ENCODE results near the gene IFIT1. TPM values are rescaled to one million over a fixed set of nuclear protein-coding genes. Genes with fewer than 3 reads are reported as not detected.
"Not testable (repeated sequence)": the region's sequence is repeated elsewhere in the genome, so short reads cannot be mapped to it uniquely, and the experiment has no call there.

The IFIT1 gene
- total RNA-seq, 1 experiment from 2014 or later, result 3.4 TPM

DNA sequence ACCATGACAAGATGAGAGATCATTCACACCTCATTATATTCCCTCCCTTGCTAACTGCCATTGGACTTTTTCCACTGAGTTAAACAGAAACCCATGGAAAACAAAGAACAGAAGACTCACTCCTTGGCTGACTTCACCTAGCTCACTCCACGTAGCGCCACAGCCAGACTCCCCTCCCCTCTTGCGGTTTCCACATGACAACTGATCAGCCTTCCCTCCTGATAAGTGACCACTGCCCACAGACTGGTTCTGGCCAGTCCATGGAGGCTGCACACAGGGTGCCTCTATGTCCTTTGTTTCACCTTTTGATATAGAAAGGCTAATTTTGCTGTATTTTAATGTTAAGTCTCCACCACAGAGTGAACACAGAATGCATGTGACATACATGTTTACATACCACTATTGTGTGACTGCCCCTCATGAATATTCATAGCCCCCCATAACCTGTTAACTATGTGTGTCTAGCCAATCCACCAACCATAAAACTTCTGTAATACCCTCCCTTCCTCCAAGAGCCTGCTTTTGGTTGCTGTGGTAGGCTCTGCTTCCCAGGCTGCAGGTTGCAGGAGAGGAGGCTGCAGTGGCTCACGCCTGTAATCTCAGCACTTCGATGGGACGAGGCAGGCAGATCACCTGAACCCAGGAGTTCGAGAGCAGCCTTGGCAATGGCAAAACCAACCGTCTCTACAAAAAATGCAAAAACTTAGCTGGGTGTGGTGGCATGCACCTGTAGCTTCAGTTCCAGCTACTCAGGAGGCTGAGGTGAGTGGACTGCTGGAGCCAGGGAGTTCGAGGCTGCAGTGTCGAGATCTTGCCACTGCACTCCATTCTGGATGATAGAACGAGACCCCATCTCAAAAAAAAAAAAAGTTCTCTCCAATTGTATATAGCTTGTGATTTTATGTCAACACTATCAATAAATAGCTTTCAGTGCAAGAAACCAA, 12.0 kb downstream of the IFIT1 start:
- Histone ChIP-seq H3K9me2 (ENCODE audit: insufficient read depth) (no peaks in the 10 kb centered on the region), H3K9me3 (ENCODE audit: insufficient read depth, low read depth) (no peaks in the 10 kb centered on the region), H3K4me2 (no peak overlapping the region), H2AFZ (no peak overlapping the region), H3K79me2 (ENCODE audit: low read depth) (no peaks in the 10 kb centered on the region), H3K27me3 (ENCODE audit: insufficient read depth, low read depth) (no peaks in the 10 kb centered on the region), H4K20me1 (ENCODE audit: insufficient read depth) (no peaks in the 10 kb centered on the region), H3F3A (ENCODE audit: insufficient read depth, low read depth) (no peaks in the 10 kb centered on the region), H3K36me3 (ENCODE audit: low read depth) (no peaks in the 10 kb centered on the region), H3K27ac (no peak overlapping the region), H3K4me1 (replicated peaks; ENCODE audit: insufficient read depth) (no peaks in the 10 kb centered on the region), H3K4me3 (no peak overlapping the region)
- TF ChIP-seq EZH2 (IDR thresholded peaks at IDR 0.05; ENCODE audit: low read depth), result no peak
- TF ChIP-seq, protein P1, sequence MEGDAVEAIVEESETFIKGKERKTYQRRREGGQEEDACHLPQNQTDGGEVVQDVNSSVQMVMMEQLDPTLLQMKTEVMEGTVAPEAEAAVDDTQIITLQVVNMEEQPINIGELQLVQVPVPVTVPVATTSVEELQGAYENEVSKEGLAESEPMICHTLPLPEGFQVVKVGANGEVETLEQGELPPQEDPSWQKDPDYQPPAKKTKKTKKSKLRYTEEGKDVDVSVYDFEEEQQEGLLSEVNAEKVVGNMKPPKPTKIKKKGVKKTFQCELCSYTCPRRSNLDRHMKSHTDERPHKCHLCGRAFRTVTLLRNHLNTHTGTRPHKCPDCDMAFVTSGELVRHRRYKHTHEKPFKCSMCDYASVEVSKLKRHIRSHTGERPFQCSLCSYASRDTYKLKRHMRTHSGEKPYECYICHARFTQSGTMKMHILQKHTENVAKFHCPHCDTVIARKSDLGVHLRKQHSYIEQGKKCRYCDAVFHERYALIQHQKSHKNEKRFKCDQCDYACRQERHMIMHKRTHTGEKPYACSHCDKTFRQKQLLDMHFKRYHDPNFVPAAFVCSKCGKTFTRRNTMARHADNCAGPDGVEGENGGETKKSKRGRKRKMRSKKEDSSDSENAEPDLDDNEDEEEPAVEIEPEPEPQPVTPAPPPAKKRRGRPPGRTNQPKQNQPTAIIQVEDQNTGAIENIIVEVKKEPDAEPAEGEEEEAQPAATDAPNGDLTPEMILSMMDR (conservative IDR thresholded peaks at IDR 0.05), result no peak
- ChIA-PET CTCF (no interaction called here), POLR2A (ENCODE audit: unreplicated experiment) (no interaction called here)
- no TSS peak for BruUV-seq (replicated peaks)
- no peak for DNase-seq
- intact Hi-C loops (cut with micrococcal nuclease; ENCODE audit: unreplicated experiment), result no loop called here

DNA sequence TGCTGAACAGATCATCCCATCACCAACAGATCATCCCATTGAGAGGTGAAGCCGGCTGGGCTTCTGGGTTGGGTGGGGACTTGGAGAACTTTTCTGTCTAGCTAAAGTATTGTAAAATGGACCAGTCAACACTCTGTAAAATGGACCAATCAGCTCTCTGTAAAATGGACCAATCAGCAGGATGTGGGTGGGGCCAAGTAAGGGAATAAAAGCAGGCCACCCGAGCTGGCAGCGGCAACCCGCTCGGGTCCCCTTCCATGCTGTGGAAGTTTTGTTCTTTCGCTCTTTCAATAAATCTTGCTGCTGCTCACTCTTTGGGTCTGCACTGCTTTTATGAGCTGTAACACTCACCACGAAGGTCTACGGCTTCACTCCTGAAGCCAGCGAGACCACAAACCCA, 13.8 kb downstream of the IFIT1 start:
- H3K9me3 ChIP-seq (ENCODE audit: insufficient read depth, low read depth); H3K4me1 ChIP-seq (replicated peaks; ENCODE audit: insufficient read depth); intact Hi-C loops (cut with micrococcal nuclease; ENCODE audit: unreplicated experiment); POLR2A ChIA-PET (ENCODE audit: unreplicated experiment); H3K4me3 ChIP-seq; H3F3A ChIP-seq (ENCODE audit: insufficient read depth, low read depth); BruUV-seq (replicated peaks); H4K20me1 ChIP-seq (ENCODE audit: insufficient read depth); H3K27ac ChIP-seq; H3K4me2 ChIP-seq; H3K9me2 ChIP-seq (ENCODE audit: insufficient read depth); H2AFZ ChIP-seq; CTCF ChIA-PET; H3K36me3 ChIP-seq (ENCODE audit: low read depth); H3K79me2 ChIP-seq (ENCODE audit: low read depth); DNase-seq; H3K27me3 ChIP-seq (ENCODE audit: insufficient read depth, low read depth): not testable (repeated sequence)

DNA sequence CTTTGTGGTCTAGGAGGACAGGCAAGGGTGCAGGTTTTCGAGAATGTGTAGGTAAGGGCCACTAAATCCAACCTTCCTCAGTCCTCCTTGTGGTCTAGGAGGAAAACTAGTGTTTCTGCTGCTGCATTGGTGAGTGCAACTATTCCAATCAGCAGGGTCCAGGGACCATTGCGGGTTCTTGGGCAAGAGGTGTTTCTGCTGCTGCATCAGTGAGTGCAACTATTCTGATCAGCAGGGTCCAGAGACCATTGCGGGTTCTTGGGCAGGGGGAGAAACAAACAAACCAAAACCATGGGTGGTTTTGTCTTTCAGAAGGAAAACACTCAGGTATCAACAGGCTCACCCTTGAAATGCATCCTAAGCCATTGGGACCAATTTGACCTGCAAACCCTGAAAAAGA, 15.4 kb downstream of the IFIT1 start:
- H3K27ac ChIP-seq; H3F3A ChIP-seq (ENCODE audit: insufficient read depth, low read depth); DNase-seq; POLR2A ChIA-PET (ENCODE audit: unreplicated experiment); H3K36me3 ChIP-seq (ENCODE audit: low read depth); CTCF ChIA-PET; H3K4me1 ChIP-seq (replicated peaks; ENCODE audit: insufficient read depth); H3K4me2 ChIP-seq; H3K79me2 ChIP-seq (ENCODE audit: low read depth); intact Hi-C loops (cut with micrococcal nuclease; ENCODE audit: unreplicated experiment); H4K20me1 ChIP-seq (ENCODE audit: insufficient read depth); H3K9me2 ChIP-seq (ENCODE audit: insufficient read depth); H3K4me3 ChIP-seq; H2AFZ ChIP-seq; H3K9me3 ChIP-seq (ENCODE audit: insufficient read depth, low read depth); H3K27me3 ChIP-seq (ENCODE audit: insufficient read depth, low read depth); BruUV-seq (replicated peaks): not testable (repeated sequence)

DNA sequence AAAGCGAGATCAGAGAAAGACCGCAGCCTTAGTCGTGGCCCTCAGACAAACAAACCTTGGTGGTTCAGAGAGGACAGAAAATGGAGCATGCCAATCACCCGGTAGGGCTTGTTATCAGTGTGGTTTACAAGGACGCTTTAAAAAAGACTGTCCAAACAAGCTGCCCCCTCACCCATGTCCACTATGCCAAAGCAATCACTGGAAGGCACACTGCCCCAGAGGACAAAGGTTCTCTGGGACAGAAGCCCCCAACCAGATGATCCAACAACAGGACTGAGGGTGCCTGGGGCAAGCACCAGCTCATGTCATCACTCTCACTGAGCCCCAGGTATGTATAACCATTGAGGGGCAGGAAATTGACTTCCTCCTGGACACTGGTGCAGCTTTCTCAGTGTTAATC, 16.9 kb downstream of the IFIT1 start:
- DNase-seq; H3F3A ChIP-seq (ENCODE audit: insufficient read depth, low read depth); H2AFZ ChIP-seq; H4K20me1 ChIP-seq (ENCODE audit: insufficient read depth); H3K79me2 ChIP-seq (ENCODE audit: low read depth); H3K9me2 ChIP-seq (ENCODE audit: insufficient read depth); POLR2A ChIA-PET (ENCODE audit: unreplicated experiment); BruUV-seq (replicated peaks); H3K27me3 ChIP-seq (ENCODE audit: insufficient read depth, low read depth); H3K36me3 ChIP-seq (ENCODE audit: low read depth); H3K4me2 ChIP-seq; H3K4me1 ChIP-seq (replicated peaks; ENCODE audit: insufficient read depth); CTCF ChIA-PET; H3K27ac ChIP-seq; H3K4me3 ChIP-seq; H3K9me3 ChIP-seq (ENCODE audit: insufficient read depth, low read depth); intact Hi-C loops (cut with micrococcal nuclease; ENCODE audit: unreplicated experiment): not testable (repeated sequence)

DNA sequence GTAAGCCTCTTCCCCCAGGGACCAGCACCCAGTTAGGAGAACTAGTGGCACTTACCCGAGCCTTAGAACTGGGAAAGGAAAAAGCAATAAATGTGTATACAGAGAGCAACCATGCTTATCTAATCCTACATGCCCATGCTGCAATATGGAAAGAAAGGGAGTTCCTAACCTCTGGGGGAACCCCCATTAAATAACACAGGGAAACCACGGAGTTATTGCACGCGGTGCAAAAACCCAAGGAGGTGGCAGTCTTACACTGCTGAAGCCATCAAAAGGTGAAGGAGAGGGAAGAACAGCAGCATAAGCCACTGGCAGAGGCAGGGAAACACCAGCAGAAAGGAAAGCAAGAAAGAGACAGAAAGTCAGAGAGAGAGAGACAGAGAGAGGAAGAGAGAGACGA, 18.1 kb downstream of the IFIT1 start:
- H2AFZ ChIP-seq; H3K9me2 ChIP-seq (ENCODE audit: insufficient read depth); H3K27ac ChIP-seq; H3K9me3 ChIP-seq (ENCODE audit: insufficient read depth, low read depth); H4K20me1 ChIP-seq (ENCODE audit: insufficient read depth); BruUV-seq (replicated peaks); H3K4me1 ChIP-seq (replicated peaks; ENCODE audit: insufficient read depth); POLR2A ChIA-PET (ENCODE audit: unreplicated experiment); H3K4me2 ChIP-seq; DNase-seq; H3K27me3 ChIP-seq (ENCODE audit: insufficient read depth, low read depth); H3F3A ChIP-seq (ENCODE audit: insufficient read depth, low read depth); H3K79me2 ChIP-seq (ENCODE audit: low read depth); H3K4me3 ChIP-seq; CTCF ChIA-PET; H3K36me3 ChIP-seq (ENCODE audit: low read depth): not testable (repeated sequence)
- intact Hi-C loops (cut with micrococcal nuclease; ENCODE audit: unreplicated experiment), result loop anchor here (5.0 to 10.0 kb wide), 2 partner anchors 292 to 376 kb away; partner anchors contain the start of gene KIF20B

DNA sequence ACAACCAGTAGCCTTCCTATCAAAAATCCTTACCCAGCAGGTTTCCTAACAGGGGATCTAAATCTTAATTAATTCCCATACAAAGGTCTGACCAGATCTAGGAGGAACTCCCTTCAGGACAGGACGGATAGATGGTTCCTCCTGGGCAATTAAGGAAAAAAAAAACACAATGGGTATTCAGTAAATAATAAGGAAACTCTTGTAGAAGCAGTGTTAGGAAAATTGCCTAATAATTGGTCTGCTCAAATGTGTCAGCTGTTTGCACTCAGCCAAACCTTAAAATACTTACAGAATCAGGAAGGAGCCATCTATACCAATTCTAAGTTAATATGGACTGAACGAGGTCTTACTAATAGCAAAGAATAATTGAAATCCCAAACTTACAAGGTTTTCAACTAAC, 18.7 kb downstream of the IFIT1 start:
- H3K79me2 ChIP-seq (ENCODE audit: low read depth); H3K27me3 ChIP-seq (ENCODE audit: insufficient read depth, low read depth); H3K9me2 ChIP-seq (ENCODE audit: insufficient read depth); H3K4me3 ChIP-seq; CTCF ChIA-PET; DNase-seq; H2AFZ ChIP-seq; POLR2A ChIA-PET (ENCODE audit: unreplicated experiment); H3K9me3 ChIP-seq (ENCODE audit: insufficient read depth, low read depth); H4K20me1 ChIP-seq (ENCODE audit: insufficient read depth); H3K27ac ChIP-seq; H3K4me2 ChIP-seq; BruUV-seq (replicated peaks); H3K36me3 ChIP-seq (ENCODE audit: low read depth); H3K4me1 ChIP-seq (replicated peaks; ENCODE audit: insufficient read depth); H3F3A ChIP-seq (ENCODE audit: insufficient read depth, low read depth): not testable (repeated sequence)
- intact Hi-C loops (cut with micrococcal nuclease; ENCODE audit: unreplicated experiment), result loop anchor here (5.0 to 10.0 kb wide), 2 partner anchors 291 to 376 kb away; partner anchors contain the start of gene KIF20B

Measured in PC-9 (cell line).